Stimulated activated CD8-positive, alpha-beta memory T cell treated with anti-CD3 and anti-CD28 coated beads, Interleukin-4, amount 100 ng/mL, for 1 hour (primary cell): Measurements from ENCODE around the gene FBXO11.
"Not testable (repeated sequence)": the region's sequence is repeated elsewhere in the genome, so short reads cannot be mapped to it uniquely, and the experiment has no call there.

ENCODE experiments used
- DNase-seq, 2 donors: peaks; one replicate each; pipeline ENCODE4 v3.0.0-alpha.2; 2020; ENCODE audit warnings: low read depth in 2 of 2, low spot score in 1 of 2

Gene FBXO11

DNA sequence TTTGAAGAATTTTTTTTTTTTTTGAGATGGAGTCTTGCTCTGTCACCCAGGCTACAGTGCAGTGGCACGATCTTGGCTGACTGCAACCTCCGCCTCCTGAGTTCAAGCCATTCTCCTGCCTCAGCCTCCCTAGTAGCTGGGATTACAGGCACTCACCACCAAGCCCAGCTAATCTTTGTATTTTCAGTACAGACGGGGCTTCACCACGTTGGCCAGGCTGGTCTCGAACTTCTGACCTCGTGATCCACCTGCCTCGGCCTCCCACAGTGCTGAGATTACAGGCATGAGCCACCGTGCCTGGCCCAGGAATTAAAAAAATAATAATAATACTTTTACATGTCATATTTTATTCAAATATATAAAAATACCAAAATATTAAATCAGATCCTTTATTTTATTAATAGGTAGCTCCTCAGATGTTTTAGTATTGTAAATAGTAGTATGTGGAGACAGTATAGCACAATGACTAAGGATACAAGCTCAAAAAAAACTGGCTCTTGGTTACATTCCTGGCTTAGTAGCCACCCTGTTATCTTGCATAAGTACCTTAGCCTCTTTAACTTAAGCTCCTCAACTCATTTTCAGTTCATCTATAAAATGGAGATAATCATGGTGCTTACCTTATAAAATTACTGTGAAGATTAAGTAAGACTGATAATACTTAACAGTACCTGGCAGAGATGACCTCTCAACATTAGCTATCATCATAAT, 53.1 kb downstream of the FBXO11 start:
- not testable (repeated sequence) for DNase-seq

DNA sequence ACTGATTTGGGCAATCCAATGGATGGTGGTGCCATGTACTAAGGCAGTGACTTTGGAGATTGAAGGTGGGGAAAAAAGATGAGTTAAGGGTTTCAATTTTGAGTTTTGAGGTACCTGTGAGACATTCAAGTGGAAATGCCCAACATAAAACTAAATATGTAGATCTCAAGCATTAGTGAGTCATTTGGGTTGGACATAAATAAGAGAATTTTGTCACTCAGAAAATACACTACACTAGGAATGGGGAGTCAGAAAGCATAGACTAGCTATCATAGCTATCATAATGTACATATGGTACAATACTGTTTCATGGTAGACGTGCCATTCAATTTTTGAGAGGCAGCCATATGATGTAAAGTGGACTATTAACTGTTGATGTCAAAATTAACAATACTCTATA, 56.1 kb downstream of the FBXO11 start:
- DNase-seq: no peak

DNA sequence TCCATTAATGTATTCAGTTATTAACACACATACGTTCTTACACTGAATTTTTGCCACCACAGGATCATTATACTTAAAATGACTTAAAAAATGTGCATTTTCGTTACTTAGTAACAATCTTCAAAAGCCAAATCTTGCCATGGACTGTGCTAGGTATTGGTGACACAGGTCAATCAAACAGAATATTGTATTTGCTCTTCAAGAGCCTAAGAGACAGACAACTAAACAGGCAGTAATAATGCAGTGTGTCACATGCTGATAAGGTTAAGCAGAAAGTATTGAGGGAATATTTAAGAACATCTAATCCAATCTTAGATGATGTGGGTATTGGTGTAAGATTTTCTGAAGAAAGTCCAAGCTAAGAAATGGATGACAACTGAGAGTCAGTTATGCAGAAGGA, 56.9 kb downstream of the FBXO11 start:
- DNase-seq: no peak

DNA sequence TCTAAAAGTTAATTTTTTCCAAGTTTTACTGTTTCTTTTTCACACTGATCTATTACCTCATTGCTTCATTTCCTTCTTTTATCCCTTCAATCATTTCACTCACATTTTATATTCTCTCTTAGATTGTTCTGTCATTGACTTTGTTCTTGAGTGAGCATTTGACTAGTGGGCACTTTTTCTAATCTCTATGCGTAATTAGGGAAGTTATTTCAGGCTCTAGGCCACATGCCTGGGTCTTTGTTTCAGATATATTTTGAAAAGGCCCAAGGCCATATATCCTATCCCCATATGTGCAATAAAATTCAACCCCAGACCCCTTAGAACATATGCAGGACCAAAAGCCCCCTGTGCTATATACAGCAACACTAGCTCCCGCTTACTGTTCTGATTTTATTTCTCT, 62.1 kb downstream of the FBXO11 start:
- no peak for DNase-seq

GRCh38 chr2:47843407-47843806, 62.9 kb downstream of the FBXO11 start:
- DNase-seq: no peak

DNA sequence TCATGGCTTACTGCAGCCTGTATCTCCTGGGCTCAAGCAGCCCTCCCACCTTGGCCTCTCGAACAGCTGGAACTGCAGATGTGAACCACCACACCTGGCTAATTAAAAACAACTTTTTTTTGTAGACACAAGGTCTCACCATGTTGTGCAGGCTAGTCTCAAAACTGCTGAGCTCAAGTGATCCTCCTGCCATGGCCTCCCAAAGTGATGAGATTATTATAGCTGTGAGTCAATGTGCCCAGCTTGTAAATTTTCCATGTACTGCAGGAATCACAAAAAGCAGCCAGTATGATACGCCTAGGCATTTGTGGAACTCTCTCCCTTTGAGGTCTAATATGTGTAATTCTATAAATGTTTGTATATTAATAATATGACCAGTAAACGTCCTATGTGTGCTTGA, 63.5 kb downstream of the FBXO11 start:
- no peak for DNase-seq

DNA sequence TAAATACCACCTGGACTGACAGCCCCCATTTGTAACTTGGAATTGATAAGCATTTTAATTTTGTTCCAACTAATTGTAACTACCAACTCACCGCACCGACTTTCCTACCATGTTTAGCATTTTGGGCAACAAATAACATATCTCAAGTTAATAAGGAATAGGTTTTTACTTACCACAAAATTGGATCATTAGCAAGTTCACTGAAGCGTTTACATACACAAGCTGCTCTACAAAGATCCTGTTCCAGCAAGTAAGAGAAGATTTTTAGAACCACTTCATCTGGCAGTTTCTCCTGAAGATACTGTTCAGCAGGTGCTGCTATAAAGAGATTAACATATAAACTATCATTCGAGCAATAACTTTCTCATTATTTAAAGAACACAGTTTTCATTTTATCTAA, 67.6 kb downstream of the FBXO11 start:
- DNase-seq: no peak

GRCh38 chr2:47838249-47838648, 68.0 kb downstream of the FBXO11 start:
- no peak for DNase-seq

DNA sequence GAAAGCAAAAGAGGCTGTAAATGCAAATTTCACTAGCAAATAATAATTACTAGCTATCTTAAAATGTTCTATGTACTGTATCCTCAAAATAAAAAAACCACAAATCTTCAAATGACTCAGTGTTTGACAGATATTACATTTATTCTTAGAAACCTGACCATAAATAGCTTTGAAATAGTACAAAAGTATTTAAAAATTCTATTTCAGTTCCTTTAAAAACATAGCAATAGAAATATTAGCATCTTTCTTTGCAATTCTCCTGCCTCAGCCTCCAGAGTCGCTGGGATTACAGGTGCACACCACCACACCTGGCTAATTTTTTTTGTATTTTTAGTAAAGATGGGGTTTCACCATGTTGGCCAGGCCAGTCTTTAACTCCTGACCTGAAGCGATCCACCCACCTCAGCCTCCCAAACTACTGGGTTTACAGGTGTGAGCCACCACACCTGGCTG, 72.8 kb downstream of the FBXO11 start:
- no peak for DNase-seq

- DNase-seq: no peak
These were observed 83.8 kb downstream of the FBXO11 start for GRCh38 chr2:47822518-47822917.

GRCh38 chr2:47819834-47820233, 86.5 kb downstream of the FBXO11 start:
- DNase-seq: no peak

DNA sequence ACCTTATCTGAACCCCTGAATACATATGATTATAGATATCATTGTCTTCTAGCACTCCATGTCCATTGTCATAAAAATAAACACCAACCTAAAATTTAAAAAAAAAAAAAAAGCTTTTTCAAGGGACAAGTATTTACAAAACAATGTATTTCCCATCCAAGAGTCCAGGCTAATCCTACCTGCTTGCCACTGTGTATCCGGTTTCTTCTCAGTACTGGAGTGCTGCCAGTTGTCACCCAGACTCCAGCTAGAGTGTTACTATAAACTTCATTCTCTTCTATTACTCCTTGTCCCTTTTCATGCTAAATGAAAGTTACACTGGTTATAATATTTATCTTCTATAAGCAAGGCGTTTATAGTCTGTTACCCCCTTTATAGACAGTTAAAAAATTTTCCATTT, 87.5 kb downstream of the FBXO11 start:
- no peak for DNase-seq

- no peak for DNase-seq
These were observed 90.5 kb downstream of the FBXO11 start for GRCh38 chr2:47815764-47816163.

GRCh38 chr2:47811668-47812067, 94.6 kb downstream of the FBXO11 start:
- DNase-seq: no peak

DNA sequence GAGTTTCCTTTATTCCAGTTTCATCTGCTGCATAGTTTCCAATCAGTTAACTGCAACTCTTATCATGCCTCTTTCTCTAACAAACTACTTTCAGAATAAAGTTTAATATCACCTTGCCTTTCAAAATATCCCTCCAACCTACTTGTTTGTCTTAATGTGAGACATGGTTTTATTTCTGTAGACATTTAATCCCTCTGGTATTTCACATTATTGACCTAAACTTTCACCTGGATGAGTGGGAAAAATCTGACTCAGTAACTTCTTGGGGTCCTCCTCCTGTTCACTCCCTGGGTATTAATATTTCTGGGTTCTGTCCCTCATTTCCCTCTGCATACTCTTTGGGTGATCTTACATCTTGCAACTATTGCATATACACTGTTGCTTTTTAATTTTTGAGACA, 95.4 kb downstream of the FBXO11 start:
- DNase-seq: no peak

DNA sequence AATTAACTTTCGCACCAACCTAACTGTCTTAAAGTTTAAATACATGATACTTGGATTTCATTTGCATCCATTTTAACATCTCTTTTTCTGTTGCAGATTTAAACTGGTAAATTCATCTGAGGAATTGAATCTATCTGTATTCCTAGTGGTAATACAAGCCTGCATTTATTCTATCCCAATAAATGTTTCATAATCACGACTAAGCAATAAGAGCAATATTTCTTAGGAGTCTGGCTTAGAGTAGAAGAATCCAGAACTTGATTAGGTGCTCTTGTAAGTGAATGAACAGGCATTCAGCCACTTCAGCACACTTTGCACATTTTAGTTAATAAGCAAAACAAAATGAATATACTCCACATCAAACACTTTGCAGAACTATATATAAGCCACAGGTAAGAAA, 96.4 kb downstream of the FBXO11 start:
- DNase-seq: no peak

- DNase-seq: no peak
These were observed 97.7 kb downstream of the FBXO11 start for GRCh38 chr2:47808614-47809013.

- DNase-seq: no peak
These were observed 100.4 kb downstream of the FBXO11 start for GRCh38 chr2:47805850-47806249.

- DNase-seq: no peak
These were observed 102.5 kb downstream of the FBXO11 start for GRCh38 chr2:47803770-47804169.

GRCh38 chr2:47803363-47803762, 102.9 kb downstream of the FBXO11 start:
- DNase-seq: no peak

- no peak for DNase-seq
These were observed 105.2 kb downstream of the FBXO11 start for GRCh38 chr2:47801118-47801517.

GRCh38 chr2:47799031-47799609, 107.2 kb downstream of the FBXO11 start:
- no peak for DNase-seq

DNA sequence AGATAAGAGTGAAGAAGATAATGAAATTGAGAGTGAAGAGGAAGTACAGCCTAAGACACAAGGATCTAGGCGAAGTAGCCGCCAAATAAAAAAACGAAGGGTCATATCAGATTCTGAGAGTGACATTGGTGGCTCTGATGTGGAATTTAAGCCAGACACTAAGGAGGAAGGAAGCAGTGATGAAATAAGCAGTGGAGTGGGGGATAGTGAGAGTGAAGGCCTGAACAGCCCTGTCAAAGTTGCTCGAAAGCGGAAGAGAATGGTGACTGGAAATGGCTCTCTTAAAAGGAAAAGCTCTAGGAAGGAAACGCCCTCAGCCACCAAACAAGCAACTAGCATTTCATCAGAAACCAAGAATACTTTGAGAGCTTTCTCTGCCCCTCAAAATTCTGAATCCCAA, 107.7 kb downstream of the FBXO11 start:
- DNase-seq: no peak
